Activated CD4-positive, alpha-beta T cell treated with anti-CD3 and anti-CD28 coated beads, Interleukin-2, amount 50 U/mL, for 16 hours (primary cell): Measurements from ENCODE around the gene CLIC5.
"Not testable (repeated sequence)": the region's sequence is repeated elsewhere in the genome, so short reads cannot be mapped to it uniquely, and the experiment has no call there.

ENCODE experiments used
- DNase-seq: peaks from one replicate; pipeline ENCODE4 v3.0.0-alpha.2; 2020

CLIC5 gene

GRCh38 chr6:45959534-45960145 is 56.0 kb downstream of the CLIC5 start:
- no peak for DNase-seq

GRCh38 chr6:45956663-45957062 is 59.0 kb downstream of the CLIC5 start:
- DNase-seq, result no peak

- DNase-seq, result no peak
Observed at GRCh38 chr6:45956176-45956575, 59.5 kb downstream of the CLIC5 start.

- DNase-seq, result no peak
Observed at GRCh38 chr6:45955597-45955996, 60.1 kb downstream of the CLIC5 start.

- DNase-seq, result no peak
Observed at GRCh38 chr6:45952546-45952945, 63.1 kb downstream of the CLIC5 start.

GRCh38 chr6:45952168-45952529 is 63.5 kb downstream of the CLIC5 start:
- DNase-seq, result no peak

- no peak for DNase-seq
Observed at GRCh38 chr6:45951321-45952167, 64.1 kb downstream of the CLIC5 start.

- no peak for DNase-seq
Observed at GRCh38 chr6:45949256-45949655, 66.4 kb downstream of the CLIC5 start.

GRCh38 chr6:45947807-45948206 is 67.9 kb downstream of the CLIC5 start:
- no peak for DNase-seq

GRCh38 chr6:45946887-45947286 is 68.8 kb downstream of the CLIC5 start:
- no peak for DNase-seq

GRCh38 chr6:45946352-45946751 is 69.3 kb downstream of the CLIC5 start:
- no peak for DNase-seq

- no peak for DNase-seq
Observed at GRCh38 chr6:45942953-45943352, 72.7 kb downstream of the CLIC5 start.

GRCh38 chr6:45933855-45934254 is 81.8 kb downstream of the CLIC5 start:
- no peak for DNase-seq

- no peak for DNase-seq
Observed at GRCh38 chr6:45931232-45931631, 84.4 kb downstream of the CLIC5 start.

GRCh38 chr6:45930420-45931040 is 85.1 kb downstream of the CLIC5 start:
- DNase-seq, result peak; percentile 68

- DNase-seq, result no peak
Observed at GRCh38 chr6:45929421-45930361, 86.0 kb downstream of the CLIC5 start.

GRCh38 chr6:45928721-45929305 is 86.8 kb downstream of the CLIC5 start:
- no peak for DNase-seq

GRCh38 chr6:45927421-45928320 is 88.0 kb downstream of the CLIC5 start:
- no peak for DNase-seq

- DNase-seq, result not testable (repeated sequence)
Observed at GRCh38 chr6:45926423-45926822, 89.2 kb downstream of the CLIC5 start.

- no peak for DNase-seq
Observed at GRCh38 chr6:45924763-45925342, 90.8 kb downstream of the CLIC5 start.

- DNase-seq, result peak; percentile 96
Observed at GRCh38 chr6:45923831-45924391, 91.7 kb downstream of the CLIC5 start.
